Smooth muscle cell (in vitro differentiated cells): Measurements from ENCODE around the gene SELENOO. TPM values are rescaled to one million over a fixed set of nuclear protein-coding genes. Genes with fewer than 3 reads are reported as not detected.

Experiments
- DNase-seq: peaks from one replicate; lab custom pipeline; 2025; ENCODE audit not compliant: unreplicated experiment; lab: John Stamatoyannopoulos, UW
- H2AFZ ChIP-seq: fragments of 200-600 bp; sonication (generic); 2 replicates; pipeline ENCODE4 v1.6.0; 2016; ENCODE audit warnings: antibody characterized with exemption, low read depth, mild to moderate bottlenecking
- H3F3A ChIP-seq: fragments of 200-600 bp; sonication (generic); 2 replicates; pipeline ENCODE4 v1.6.0; 2017; ENCODE audit warnings: antibody characterized with exemption, low read depth
- H3K27ac ChIP-seq: fragments of 200-600 bp; sonication (generic); 2 replicates; pipeline ENCODE4 v1.5.1; 2016; ENCODE audit warnings: low read depth, mild to moderate bottlenecking
- H3K27me3 ChIP-seq: fragments of 200-600 bp; sonication (generic); 2 replicates; pipeline ENCODE4 v1.6.1; 2016; ENCODE audit warnings: low read depth, mild to moderate bottlenecking
- H3K36me3 ChIP-seq: fragments of 200-600 bp; sonication (generic); 2 replicates; pipeline ENCODE4 v1.5.1; 2016; ENCODE audit warnings: low read depth
- H3K4me1 ChIP-seq: fragments of 200-600 bp; sonication (generic); 2 replicates; pipeline ENCODE4 v1.5.1; 2016; ENCODE audit warnings: low read depth
- H3K4me2 ChIP-seq: fragments of 200-600 bp; sonication (generic); 2 replicates; pipeline ENCODE4 v1.6.0; 2016; ENCODE audit warnings: mild to moderate bottlenecking
- H3K4me3 ChIP-seq: fragments of 200-600 bp; sonication (generic); 2 replicates; pipeline ENCODE4 v1.5.1; 2016; ENCODE audit warnings: mild to moderate bottlenecking
- H3K79me2 ChIP-seq: fragments of 200-600 bp; sonication (generic); 2 replicates; pipeline ENCODE4 v1.6.0; 2016; ENCODE audit warnings: low read depth, mild to moderate bottlenecking
- H3K9ac ChIP-seq: fragments of 200-600 bp; sonication (generic); 2 replicates; pipeline ENCODE4 v1.6.0; 2016; ENCODE audit warnings: low read depth
- H3K9me3 ChIP-seq: fragments of 200-600 bp; sonication (generic); replicated peaks from 2 replicates; pipeline ENCODE4 v1.5.1; 2016; ENCODE audit warnings: low read depth
- H4K20me1 ChIP-seq: fragments of 200-600 bp; sonication (generic); 2 replicates; pipeline ENCODE4 v1.6.0; 2016; ENCODE audit warnings: low read depth
- CTCF ChIP-seq: fragments of 200-600 bp; sonication (generic); IDR thresholded peaks from 2 replicates; pipeline ENCODE4 v1.5.1; 2017; ENCODE audit warnings: borderline replicate concordance, mild to moderate bottlenecking, antibody characterized with exemption; ENCODE audit not compliant: insufficient read depth, poor library complexity, severe bottlenecking
- WGBS: methylation state at CpG from one replicate; pipeline ENCODE4 v1.1.7; 2016; ENCODE audit warnings: low lambda C conversion rate; 5-methylcytosine and 5-hydroxymethylcytosine counted together
- polyA plus RNA-seq: library from polyadenylated mRNA; unstranded; fragments of >200 nt; fragmentation: Nextera tagmentation; extraction: Ambion mirVana; gene quantifications from 2 replicates; pipeline ENCODE4 v1.2.1, GENCODE V29; 2016
- total RNA-seq: library from RNA; depleted of rRNA; stranded (reverse); fragments of >200 nt; gene quantifications from 2 replicates; pipeline ENCODE4 v1.2.3, GENCODE V29; 2014

Gene SELENOO
- total and polyA plus RNA-seq, 2 experiments from 2014 or later, result 9.0 to 21.3 TPM

GRCh38 chr22:50185375-50186087, 15.3 kb upstream of the SELENOO start, which contains the start of gene TRABD:
Gene TRABD, plus strand, starts transcription at chr22:50185913. Its CDS starts 7,148 bp downstream, at chr22:50193061.
- Histone ChIP-seq H2AFZ (peak within 1 kb of the TSS; percentile 78), H3K4me3 (peak within 1 kb of the TSS; percentile 66), H3K27me3 (no peaks in the 10 kb centered on the region), H3K9ac (peak within 1 kb of the TSS; percentile 66), H3K27ac (no peak within 1 kb of the TSS), H3K4me2 (peak within 1 kb of the TSS; percentile 90), H3F3A (no peaks in the 10 kb centered on the region), H3K79me2 (peaks cover 37% of the 10 kb centered on the region), H4K20me1 (peaks cover 6% of the 10 kb centered on the region), H3K36me3 (no peaks in the 10 kb centered on the region), H3K4me1 (peaks cover 9% of the 10 kb centered on the region), H3K9me3 (no peaks in the 10 kb centered on the region)
- TF ChIP-seq CTCF, result no peak
- 8% methylated on average over 43 of the region's 90 CpGs for whole genome bisulfite sequencing
- DNase-seq, result peak; percentile 63

- WGBS, result 0% methylated on average over 1 of the region's 47 CpGs
- Histone ChIP-seq H3K4me3 (peak overlapping the region; percentile 66), H3K4me1 (peaks cover 13% of the 10 kb centered on the region), H3K27ac (no peak overlapping the region), H3K9ac (peak overlapping the region; percentile 66), H2AFZ (no peak overlapping the region), H4K20me1 (peaks cover 13% of the 10 kb centered on the region), H3K36me3 (no peaks in the 10 kb centered on the region), H3F3A (no peaks in the 10 kb centered on the region), H3K4me2 (peak overlapping the region; percentile 90), H3K27me3 (no peaks in the 10 kb centered on the region), H3K79me2 (peaks cover 42% of the 10 kb centered on the region), H3K9me3 (no peaks in the 10 kb centered on the region)
- no peak for TF ChIP-seq CTCF
- no peak for DNase-seq
Measured at GRCh38 chr22:50186181-50186714, 14.6 kb upstream of the SELENOO start.

- no peaks in the 10 kb centered on the region for H3F3A ChIP-seq
Measured at GRCh38 chr22:50186761-50187523, 13.9 kb upstream of the SELENOO start.

More at GRCh38 chr22:50186761-50187523, 13.9 kb upstream of the SELENOO start:
- DNase-seq, result no peak
- no peaks in the 10 kb centered on the region for H3K9me3 ChIP-seq
- peak overlapping the region; percentile 66 for H3K4me3 ChIP-seq
- H3K4me2 ChIP-seq, result peak overlapping the region; percentile 90
- H3K4me1 ChIP-seq, result peaks cover 13% of the 10 kb centered on the region
- peak overlapping the region; percentile 66 for H3K9ac ChIP-seq
- H4K20me1 ChIP-seq, result peaks cover 20% of the 10 kb centered on the region
- no peaks in the 10 kb centered on the region for H3K27me3 ChIP-seq
- H3K27ac ChIP-seq, result no peak overlapping the region
- no peaks in the 10 kb centered on the region for H3K36me3 ChIP-seq
- H2AFZ ChIP-seq, result no peak overlapping the region
- WGBS, result 49% methylated on average over 24 of the region's 26 CpGs
- H3K79me2 ChIP-seq, result peaks cover 48% of the 10 kb centered on the region
- TF ChIP-seq CTCF, result no peak
